Right lobe of liver (tissue), 6 donors: ENCODE data around the gene FHIT. TPM values are rescaled to one million over a fixed set of nuclear protein-coding genes. Genes with fewer than 3 reads are reported as not detected.

Experiments
- ATAC-seq, 4 donors: fragments of 200-7000 bp; cut with Tn5 transposase; one replicate each; pipeline ENCODE4 v1.9.1; 2020; ENCODE audit warnings: mild to moderate bottlenecking in 4 of 4, moderate library complexity in 4 of 4
- DNase-seq, 3 donors: peaks; one replicate each; pipeline ENCODE4 v3.0.0-alpha.2; 2020
- H3K27ac ChIP-seq, 3 donors: fragments of 200-600 bp; one replicate each; pipeline ENCODE4 v1.8.0; 2022
- H3K27me3 ChIP-seq, 2 donors: fragments of 200-600 bp; one replicate each; pipeline ENCODE4 v1.8.0; 2022
- H3K36me3 ChIP-seq, 4 donors: fragments of 200-600 bp; sonication (generic) in 1 of 4; one replicate each; pipeline versions ENCODE4 v1.5.1 to v1.8.0; 2017 to 2022; ENCODE audit warnings: control low read depth in 1 of 4
- H3K4me1 ChIP-seq, 4 donors: fragments of 200-600 bp; sonication (generic) in 1 of 4; one replicate each; pipeline versions ENCODE4 v1.5.1 to v1.8.0; 2017 to 2022; ENCODE audit warnings: control low read depth in 1 of 4
- H3K4me3 ChIP-seq, 3 donors: fragments of 200-600 bp; one replicate each; pipeline ENCODE4 v1.8.0; 2022
- H3K9me3 ChIP-seq, 4 donors: fragments of 200-600 bp; sonication (generic) in 1 of 4; one replicate each; pipeline versions ENCODE4 v1.5.1 to v1.8.0; 2017 to 2022; ENCODE audit warnings: control low read depth in 1 of 4
- CTCF ChIP-seq, 4 donors: fragments of 200-600 bp in 3 of 4; fragments of 450-650 bp in 1 of 4; IDR thresholded peaks; one replicate each; pipeline versions ENCODE4 v1.5.1 to v1.8.0; 2016 to 2022; ENCODE audit warnings: antibody characterized with exemption in 4 of 4, mild to moderate bottlenecking in 2 of 4
- POLR2A ChIP-seq: fragments of 450-650 bp; IDR thresholded peaks from one replicate; pipeline ENCODE4 v1.6.1; 2017; ENCODE audit warnings: antibody characterized with exemption, mild to moderate bottlenecking
- WGBS: methylation state at CpG from one replicate; pipeline ENCODE4 v1.1.6; 2018; ENCODE audit warnings: low coverage, low lambda C conversion rate; ENCODE audit not compliant: insufficient coverage; ENCODE audit errors: missing lambda C conversion rate; 5-methylcytosine and 5-hydroxymethylcytosine counted together
- intact Hi-C, 2 donors: fragments of 100-400 bp; cut with DNase I; formaldehyde crosslinking; loops; one replicate each; pipeline versions ENCODE4 v1.11.2 to v1.14.1; 2022
- total RNA-seq, 6 experiments: library from RNA; depleted of rRNA in 2 of 6; stranded (reverse); fragments of >200 nt in 2 of 6; fragmentation: NEBNext Ultra II Directional in 3 of 6; extraction: Animal tissue kit (Norgen Biotek cat#: 25700) in 3 of 6; gene quantifications; one replicate each; pipeline versions ENCODE4 v1.1.0 to v1.2.4, GENCODE V29; 2016 to 2023
- donor health status: DM: no; HTN: yes; CAD: no.
- donor health status: DM: no; HTN: no; CAD: no.
- donor health status: DM: no; HTN: no; CAD: no.
- donor health status: DM: no; HTN: yes; CAD: no.
- donor health status: DM: no; HTN: yes; CAD: no.

Gene FHIT
- total RNA-seq, 6 experiments from 2014 or later = 6.6 to 11.2 (median 8.0) TPM

GRCh38 chr3:59775106-59775505 lies 1476.1 kb downstream of the FHIT start:
- intact Hi-C loops = no loop called here
- no peaks in the 10 kb centered on the region for H3K9me3 ChIP-seq
- H3K27me3 ChIP-seq = no peaks in the 10 kb centered on the region
- H3K36me3 ChIP-seq = no peaks in the 10 kb centered on the region
- 90% methylated on average over 6 of the region's 6 CpGs for WGBS
- H3K4me3 ChIP-seq = no peak overlapping the region
- ATAC-seq (no peak), DNase-seq (no peak)
- H3K4me1 ChIP-seq = no peaks in the 10 kb centered on the region
- H3K27ac ChIP-seq = no peak overlapping the region
- TF ChIP-seq CTCF (IDR thresholded peaks at IDR 0.05) (no peak), POLR2A (no peak)

GRCh38 chr3:59774634-59775033 lies 1476.6 kb downstream of the FHIT start:
- no peaks in the 10 kb centered on the region for H3K36me3 ChIP-seq
- no peak overlapping the region for H3K4me3 ChIP-seq
- DNase-seq = no peak
- no peak overlapping the region for H3K27ac ChIP-seq
- no peak for ATAC-seq
- H3K4me1 ChIP-seq = no peaks in the 10 kb centered on the region
- TF ChIP-seq CTCF (IDR thresholded peaks at IDR 0.05) = no peak
- TF ChIP-seq POLR2A = no peak
- intact Hi-C loops = no loop called here
- WGBS = 83% methylated on average over 6 of the region's 6 CpGs
- no peaks in the 10 kb centered on the region for H3K9me3 ChIP-seq
- no peaks in the 10 kb centered on the region for H3K27me3 ChIP-seq

- TF ChIP-seq POLR2A = no peak
- no peak for TF ChIP-seq CTCF (IDR thresholded peaks at IDR 0.05)
- intact Hi-C loops = no loop called here
- Histone ChIP-seq H3K9me3 (no peaks in the 10 kb centered on the region), H3K36me3 (no peaks in the 10 kb centered on the region), H3K4me3 (no peak overlapping the region), H3K27ac (no peak overlapping the region), H3K27me3 (no peaks in the 10 kb centered on the region), H3K4me1 (no peaks in the 10 kb centered on the region)
- DNase-seq (no peak), ATAC-seq (no peak)
- 78% methylated on average over 5 of the region's 6 CpGs for WGBS
Observed at GRCh38 chr3:59774000-59774399, 1477.3 kb downstream of the FHIT start.

- ATAC-seq = peak in 2 of 4 donors; percentile 34 to 43
- TF ChIP-seq POLR2A = no peak
- TF ChIP-seq CTCF (IDR thresholded peaks at IDR 0.05) = no peak
- H3K27me3 ChIP-seq = no peaks in the 10 kb centered on the region
- no peak overlapping the region for H3K27ac ChIP-seq
- intact Hi-C loops = no loop called here
- no peaks in the 10 kb centered on the region for H3K9me3 ChIP-seq
- no peak for DNase-seq
- no peak overlapping the region for H3K4me3 ChIP-seq
- 58% methylated on average over 11 of the region's 12 CpGs for whole genome bisulfite sequencing
- no peaks in the 10 kb centered on the region for H3K36me3 ChIP-seq
- H3K4me1 ChIP-seq = no peaks in the 10 kb centered on the region
Observed at GRCh38 chr3:59772416-59773408, 1478.5 kb downstream of the FHIT start.
